ENCODE data around the gene WASHC3. TPM values are rescaled to one million over a fixed set of nuclear protein-coding genes. Genes with fewer than 3 reads are reported as not detected.
"Not testable (repeated sequence)": the region's sequence is repeated elsewhere in the genome, so short reads cannot be mapped to it uniquely, and the experiment has no call there.

WASHC3 gene
- total RNA-seq, 3 donors from 2014 or later, result 68.1 to 99.9 (median 74.1) TPM

DNA sequence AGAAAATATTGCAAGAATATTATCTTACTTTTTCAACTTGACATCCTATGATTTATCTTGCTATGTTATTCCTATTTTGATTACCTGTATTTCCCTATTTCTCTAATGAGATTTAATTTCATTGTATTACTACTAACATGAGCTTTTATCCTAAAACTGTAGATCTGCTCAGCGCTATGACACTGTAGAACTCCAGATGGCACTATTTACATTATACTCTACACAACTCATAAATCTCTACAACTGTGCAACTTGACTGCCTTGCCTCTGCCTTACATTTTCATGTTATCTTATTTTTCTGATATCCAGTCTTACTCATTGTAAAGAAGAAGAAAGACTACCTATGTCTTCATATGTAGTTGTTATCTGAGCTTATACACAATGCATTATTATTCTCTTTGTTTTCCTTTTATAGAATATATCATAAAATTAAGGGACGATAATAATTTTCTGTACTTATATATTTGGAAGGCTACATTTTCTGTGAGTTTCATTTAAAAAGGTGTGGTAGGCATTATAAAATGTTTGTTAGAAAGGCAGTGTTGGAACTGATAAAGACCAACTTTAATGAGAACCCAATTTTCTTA, 34.0 kb upstream of the WASHC3 start:
- H3K4me3 ChIP-seq, result no peak overlapping the region
- DNase-seq (ENCODE audit: low spot score in 2 of 2), result no peak
- TF ChIP-seq POLR2A (IDR thresholded peaks at IDR 0.05) (no peak), POLR2AphosphoS5 (IDR thresholded peaks at IDR 0.05) (no peak)
- TF ChIP-seq, protein P1, sequence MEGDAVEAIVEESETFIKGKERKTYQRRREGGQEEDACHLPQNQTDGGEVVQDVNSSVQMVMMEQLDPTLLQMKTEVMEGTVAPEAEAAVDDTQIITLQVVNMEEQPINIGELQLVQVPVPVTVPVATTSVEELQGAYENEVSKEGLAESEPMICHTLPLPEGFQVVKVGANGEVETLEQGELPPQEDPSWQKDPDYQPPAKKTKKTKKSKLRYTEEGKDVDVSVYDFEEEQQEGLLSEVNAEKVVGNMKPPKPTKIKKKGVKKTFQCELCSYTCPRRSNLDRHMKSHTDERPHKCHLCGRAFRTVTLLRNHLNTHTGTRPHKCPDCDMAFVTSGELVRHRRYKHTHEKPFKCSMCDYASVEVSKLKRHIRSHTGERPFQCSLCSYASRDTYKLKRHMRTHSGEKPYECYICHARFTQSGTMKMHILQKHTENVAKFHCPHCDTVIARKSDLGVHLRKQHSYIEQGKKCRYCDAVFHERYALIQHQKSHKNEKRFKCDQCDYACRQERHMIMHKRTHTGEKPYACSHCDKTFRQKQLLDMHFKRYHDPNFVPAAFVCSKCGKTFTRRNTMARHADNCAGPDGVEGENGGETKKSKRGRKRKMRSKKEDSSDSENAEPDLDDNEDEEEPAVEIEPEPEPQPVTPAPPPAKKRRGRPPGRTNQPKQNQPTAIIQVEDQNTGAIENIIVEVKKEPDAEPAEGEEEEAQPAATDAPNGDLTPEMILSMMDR (IDR thresholded peaks at IDR 0.05), result peak in 1 of 3 donors; percentile 12
- H3K36me3 ChIP-seq, result no peaks in the 10 kb centered on the region
- no peaks in the 10 kb centered on the region for H3K27me3 ChIP-seq
- intact Hi-C loops (cut with DNase I; ENCODE audit: low total_unique reads), result no loop called here
- no peaks in the 10 kb centered on the region for H3K4me1 ChIP-seq
- no peaks in the 10 kb centered on the region for H3K9me3 ChIP-seq
- no peak overlapping the region for H3K27ac ChIP-seq

DNA sequence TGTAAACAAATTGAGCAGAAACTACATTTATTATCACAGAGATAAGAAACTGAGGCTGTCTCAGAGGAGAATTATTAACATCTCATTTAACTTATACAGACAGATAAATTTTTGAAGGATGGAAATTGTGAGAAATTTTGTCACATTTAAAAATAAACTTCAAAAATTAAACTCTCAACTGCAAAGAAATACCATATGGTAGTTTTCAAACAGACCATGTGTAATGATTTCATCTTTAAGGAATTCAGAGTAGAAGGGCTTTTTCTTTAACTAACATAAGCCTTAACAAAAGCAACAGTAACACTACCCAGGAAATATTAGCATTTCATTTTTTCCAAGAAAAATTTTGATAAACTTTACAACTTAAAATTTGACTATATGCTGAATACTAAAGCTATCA, 31.5 kb upstream of the WASHC3 start:
- H3K4me1 ChIP-seq, result no peaks in the 10 kb centered on the region
- intact Hi-C loops (cut with DNase I; ENCODE audit: low total_unique reads), result no loop called here
- H3K36me3 ChIP-seq, result no peaks in the 10 kb centered on the region
- H3K27me3 ChIP-seq, result no peaks in the 10 kb centered on the region
- H3K27ac ChIP-seq, result no peak overlapping the region
- H3K4me3 ChIP-seq, result no peak overlapping the region
- no peaks in the 10 kb centered on the region for H3K9me3 ChIP-seq
- no peak for DNase-seq (ENCODE audit: low spot score in 2 of 2)
- TF ChIP-seq, protein P1 (IDR thresholded peaks at IDR 0.05), result no peak
- TF ChIP-seq POLR2AphosphoS5 (IDR thresholded peaks at IDR 0.05), result no peak
- no peak for TF ChIP-seq POLR2A (IDR thresholded peaks at IDR 0.05)

DNA sequence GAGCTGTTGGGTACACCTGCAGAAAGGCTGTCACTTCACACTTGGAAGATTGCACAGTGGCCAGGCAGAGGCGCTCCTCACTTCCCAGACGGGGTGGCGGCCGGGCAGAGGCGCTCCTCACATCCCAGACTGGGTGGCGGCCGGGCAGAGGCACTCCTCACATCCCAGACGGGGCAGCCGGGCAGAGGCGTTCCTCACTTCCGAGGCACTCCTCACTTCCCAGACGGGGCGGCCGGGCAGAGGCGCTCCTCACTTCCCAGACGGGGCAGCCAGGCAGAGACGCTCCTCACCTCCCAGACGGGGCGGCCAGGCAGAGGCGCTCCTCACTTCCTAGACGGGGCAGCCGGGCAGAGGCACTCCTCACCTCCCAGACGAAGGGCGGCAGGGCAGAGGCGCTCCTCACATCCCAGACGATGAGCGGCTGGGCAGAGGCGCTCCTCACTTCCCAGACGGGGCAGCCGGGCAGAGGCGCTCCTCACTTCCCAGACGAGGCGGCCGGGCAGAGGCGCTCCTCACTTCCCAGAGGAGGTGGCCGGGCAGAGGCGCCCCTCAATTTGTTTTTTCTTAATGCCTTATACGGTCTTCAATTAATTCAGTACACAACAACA, 27.5 kb upstream of the WASHC3 start:
- H3K4me3 ChIP-seq; H3K27ac ChIP-seq; H3K4me1 ChIP-seq; DNase-seq (ENCODE audit: low spot score in 2 of 2); intact Hi-C loops (cut with DNase I; ENCODE audit: low total_unique reads); H3K9me3 ChIP-seq; H3K36me3 ChIP-seq; H3K27me3 ChIP-seq: not testable (repeated sequence)

DNA sequence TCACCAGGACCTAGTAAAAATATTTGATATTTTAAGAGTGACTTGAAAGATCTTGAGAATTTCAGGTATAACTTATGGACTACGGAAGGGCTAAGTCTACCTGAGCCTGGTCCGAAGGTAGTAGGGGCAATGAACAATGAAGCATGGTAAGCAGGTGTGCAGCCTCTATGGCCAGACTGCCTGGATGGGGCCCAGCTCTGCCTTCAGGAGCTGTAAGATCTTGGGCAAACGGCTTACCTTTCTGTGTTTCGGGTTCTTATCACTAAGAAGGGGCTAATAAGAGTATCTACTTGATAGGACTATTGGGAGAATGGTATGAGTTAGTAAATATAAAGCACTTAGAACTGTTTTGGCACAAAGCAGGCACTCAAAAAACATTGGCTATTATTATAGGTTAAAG, 19.1 kb upstream of the WASHC3 start:
- DNase-seq (ENCODE audit: low spot score in 2 of 2), result no peak
- Histone ChIP-seq H3K27me3 (no peaks in the 10 kb centered on the region), H3K4me1 (no peaks in the 10 kb centered on the region), H3K4me3 (no peak overlapping the region), H3K9me3 (no peaks in the 10 kb centered on the region), H3K27ac (no peak overlapping the region), H3K36me3 (peaks cover 5% of the 10 kb centered on the region)
- TF ChIP-seq, protein P1 (IDR thresholded peaks at IDR 0.05), result no peak
- no peak for TF ChIP-seq POLR2A (IDR thresholded peaks at IDR 0.05)
- TF ChIP-seq POLR2AphosphoS5 (IDR thresholded peaks at IDR 0.05), result no peak
- intact Hi-C loops (cut with DNase I; ENCODE audit: low total_unique reads), result no loop called here

DNA sequence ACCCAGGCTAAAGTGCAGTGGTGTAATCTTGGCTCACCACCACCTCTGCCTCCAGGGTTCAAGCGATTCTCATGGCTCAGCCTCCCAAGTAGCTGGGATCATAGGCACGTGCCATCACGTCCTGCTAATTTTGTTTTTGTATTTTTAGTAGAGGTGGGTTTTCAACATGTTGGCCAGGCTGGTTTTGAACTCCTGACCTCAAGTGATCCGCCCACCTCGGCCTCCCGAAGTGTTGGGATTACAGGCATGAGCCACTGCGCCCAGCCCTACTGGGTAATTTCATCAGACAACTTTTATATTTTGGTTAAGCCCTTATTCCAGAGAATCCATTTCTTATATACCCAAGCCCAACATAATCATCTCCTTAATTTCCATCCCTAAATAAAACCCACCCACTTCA, 10.3 kb upstream of the WASHC3 start:
- DNase-seq (ENCODE audit: low spot score in 2 of 2); H3K36me3 ChIP-seq; H3K4me3 ChIP-seq; intact Hi-C loops (cut with DNase I; ENCODE audit: low total_unique reads); H3K9me3 ChIP-seq; H3K27me3 ChIP-seq; H3K4me1 ChIP-seq: not testable (repeated sequence)
- peak overlapping the region in 1 of 2 donors; percentile 33 for H3K27ac ChIP-seq

DNA sequence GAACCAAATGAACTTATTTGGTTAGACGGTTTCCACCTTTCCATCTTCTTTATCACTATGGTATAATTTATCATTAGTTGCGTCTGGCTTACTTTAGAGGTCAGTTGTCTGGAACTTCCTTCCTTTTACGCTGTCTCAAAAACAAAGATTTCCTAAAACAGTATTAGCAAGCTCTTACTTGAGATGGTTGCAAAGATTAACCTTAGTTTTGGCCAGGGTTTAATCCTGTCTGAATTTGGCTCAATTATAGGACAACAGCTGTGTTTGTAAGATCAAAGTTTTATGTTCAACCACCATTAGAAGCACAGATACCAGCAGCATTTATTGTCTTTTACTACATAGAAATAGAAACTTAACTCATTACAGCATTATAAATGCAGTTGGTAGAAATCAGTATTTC, 7.9 kb upstream of the WASHC3 start:
- Histone ChIP-seq H3K4me3 (no peak overlapping the region), H3K4me1 (no peaks in the 10 kb centered on the region), H3K27ac (peak overlapping the region in 1 of 2 donors; percentile 40), H3K9me3 (no peaks in the 10 kb centered on the region), H3K27me3 (no peaks in the 10 kb centered on the region), H3K36me3 (no peaks in the 10 kb centered on the region)
- intact Hi-C loops (cut with DNase I; ENCODE audit: low total_unique reads), result no loop called here
- TF ChIP-seq POLR2A (IDR thresholded peaks at IDR 0.05) (no peak), POLR2AphosphoS5 (IDR thresholded peaks at IDR 0.05) (no peak)
- TF ChIP-seq, protein P1 (IDR thresholded peaks at IDR 0.05), result no peak
- DNase-seq (ENCODE audit: low spot score in 2 of 2), result no peak

All from breast epithelium (tissue), 4 donors.